Astrocyte (in vitro differentiated cells and primary cell): ENCODE measurements around the gene RCL1.

ENCODE experiments used
- EZH2 ChIP-seq: IDR thresholded peaks from 2 replicates; pipeline ENCODE4 v1.6.1; 2012; ENCODE audit warnings: mild to moderate bottlenecking, low read length, inconsistent platforms; ENCODE audit not compliant: insufficient read depth
- TF ChIP-seq, protein P1 (sequence below): IDR thresholded peaks from 2 replicates; pipeline ENCODE4 v1.5.1; 2011; ENCODE audit warnings: low read depth, mild to moderate bottlenecking, inconsistent platforms, low read length, moderate library complexity; ENCODE audit not compliant: insufficient read depth

DNA sequence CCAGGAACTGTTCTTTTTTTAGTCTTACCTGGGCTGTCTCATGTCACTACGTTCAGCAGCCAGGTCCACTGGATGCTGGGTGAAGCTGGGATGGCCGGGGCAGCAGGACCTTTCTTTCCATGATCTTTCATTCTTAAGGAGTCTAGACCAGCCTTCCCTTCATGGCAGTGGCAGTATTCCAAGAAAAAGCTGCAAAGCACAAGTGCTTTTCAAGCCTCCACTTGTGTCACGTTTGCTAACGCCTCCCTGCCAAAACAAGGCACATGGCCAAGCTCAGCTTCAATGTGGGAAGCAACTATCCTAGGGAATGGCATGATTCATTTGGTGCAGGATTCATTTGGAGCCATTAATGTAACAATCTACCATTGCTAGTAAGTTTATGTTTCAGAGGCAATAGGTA is 94.8 kb downstream of the RCL1 start:
- TF ChIP-seq, protein P1, sequence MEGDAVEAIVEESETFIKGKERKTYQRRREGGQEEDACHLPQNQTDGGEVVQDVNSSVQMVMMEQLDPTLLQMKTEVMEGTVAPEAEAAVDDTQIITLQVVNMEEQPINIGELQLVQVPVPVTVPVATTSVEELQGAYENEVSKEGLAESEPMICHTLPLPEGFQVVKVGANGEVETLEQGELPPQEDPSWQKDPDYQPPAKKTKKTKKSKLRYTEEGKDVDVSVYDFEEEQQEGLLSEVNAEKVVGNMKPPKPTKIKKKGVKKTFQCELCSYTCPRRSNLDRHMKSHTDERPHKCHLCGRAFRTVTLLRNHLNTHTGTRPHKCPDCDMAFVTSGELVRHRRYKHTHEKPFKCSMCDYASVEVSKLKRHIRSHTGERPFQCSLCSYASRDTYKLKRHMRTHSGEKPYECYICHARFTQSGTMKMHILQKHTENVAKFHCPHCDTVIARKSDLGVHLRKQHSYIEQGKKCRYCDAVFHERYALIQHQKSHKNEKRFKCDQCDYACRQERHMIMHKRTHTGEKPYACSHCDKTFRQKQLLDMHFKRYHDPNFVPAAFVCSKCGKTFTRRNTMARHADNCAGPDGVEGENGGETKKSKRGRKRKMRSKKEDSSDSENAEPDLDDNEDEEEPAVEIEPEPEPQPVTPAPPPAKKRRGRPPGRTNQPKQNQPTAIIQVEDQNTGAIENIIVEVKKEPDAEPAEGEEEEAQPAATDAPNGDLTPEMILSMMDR = no peak
- no peak for TF ChIP-seq EZH2
